ENCODE measurements around the gene MRPS18B. TPM values are rescaled to one million over a fixed set of nuclear protein-coding genes. Genes with fewer than 3 reads are reported as not detected.
"Not testable (repeated sequence)": the region's sequence is repeated elsewhere in the genome, so short reads cannot be mapped to it uniquely, and the experiment has no call there.

The MRPS18B gene
- total RNA-seq, 1 experiment from 2014 or later = 47.5 TPM

DNA sequence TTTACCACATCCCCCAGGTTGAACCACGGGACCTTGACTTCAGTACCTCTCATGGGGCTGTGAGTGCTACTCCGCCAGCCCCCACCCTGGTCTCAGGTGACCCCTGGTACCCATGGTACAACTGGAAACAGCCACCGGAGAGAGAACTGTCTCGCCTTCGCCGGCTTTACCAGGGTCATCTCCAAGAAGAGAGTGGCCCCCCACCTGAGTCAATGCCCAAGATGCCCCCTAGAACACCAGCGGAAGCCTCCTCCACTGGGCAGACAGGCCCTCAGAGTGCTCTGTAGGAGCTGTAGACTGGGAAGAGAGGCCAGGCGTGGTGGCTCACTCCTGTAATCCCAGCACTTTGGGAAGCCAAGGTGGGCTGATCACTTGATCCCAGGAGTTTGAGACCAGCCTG, 7.9 kb downstream of the MRPS18B start:
- DNase-seq (ENCODE audit: low spot score) = no peak
- in situ Hi-C loops (cut with HindIII; ENCODE audit: low sequenced_read_pairs) = no loop called here

DNA sequence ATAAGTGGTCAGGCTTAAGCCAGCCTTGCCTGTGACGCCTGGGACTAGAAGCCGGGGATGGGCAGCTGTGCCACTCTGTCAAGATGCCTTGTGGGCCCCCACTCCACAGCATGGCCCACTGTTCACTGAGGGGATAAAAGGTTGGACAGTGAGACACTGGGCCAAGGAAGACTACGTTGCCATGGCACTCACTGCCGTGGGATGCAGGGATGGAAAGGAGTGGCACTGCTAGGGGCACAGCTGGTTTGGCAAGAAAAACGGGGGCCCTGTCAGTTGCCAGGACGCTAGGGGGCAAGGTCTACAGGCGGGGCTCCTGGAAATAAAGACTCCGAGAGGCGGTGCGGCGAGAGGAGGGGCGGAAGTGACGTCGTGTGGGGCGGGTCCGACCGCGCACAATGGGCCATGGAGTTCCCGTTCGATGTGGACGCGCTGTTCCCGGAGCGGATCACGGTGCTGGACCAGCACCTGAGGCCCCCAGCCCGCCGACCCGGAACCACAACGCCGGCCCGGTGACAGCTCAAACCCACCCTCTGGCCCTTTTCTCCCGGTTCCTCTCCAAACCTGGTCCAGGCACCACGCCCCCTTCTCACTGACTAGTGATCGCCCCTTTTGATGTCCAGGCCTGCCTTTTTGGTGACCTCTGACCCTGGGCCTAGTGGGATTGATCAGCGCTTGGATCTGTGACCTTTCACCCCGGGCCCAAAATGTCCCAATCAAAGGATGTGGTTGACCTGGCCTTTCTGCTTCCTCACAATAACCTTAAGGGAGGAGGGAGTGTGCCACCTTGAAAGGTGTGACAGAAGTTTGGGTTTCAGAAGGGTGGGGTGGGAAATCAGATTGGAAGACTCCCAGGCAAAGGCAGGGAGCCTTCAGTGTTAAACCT, 9.1 kb downstream of the MRPS18B start, which contains the start of gene ATAT1:
Gene ATAT1, plus strand, starts transcription at position 391 of the 883 bp plus-strand sequence.
- peak; percentile 89 for DNase-seq (ENCODE audit: low spot score)
- in situ Hi-C loops (cut with HindIII; ENCODE audit: low sequenced_read_pairs) = no loop called here

- in situ Hi-C loops (cut with HindIII; ENCODE audit: low sequenced_read_pairs) = no loop called here
- DNase-seq (ENCODE audit: low spot score) = no peak
Measured at GRCh38 chr6:30635834-30636233, 18.2 kb downstream of the MRPS18B start.

- in situ Hi-C loops (cut with HindIII; ENCODE audit: low sequenced_read_pairs) = no loop called here
- no peak for DNase-seq (ENCODE audit: low spot score)
Measured at GRCh38 chr6:30640481-30640880, 22.8 kb downstream of the MRPS18B start.

DNA sequence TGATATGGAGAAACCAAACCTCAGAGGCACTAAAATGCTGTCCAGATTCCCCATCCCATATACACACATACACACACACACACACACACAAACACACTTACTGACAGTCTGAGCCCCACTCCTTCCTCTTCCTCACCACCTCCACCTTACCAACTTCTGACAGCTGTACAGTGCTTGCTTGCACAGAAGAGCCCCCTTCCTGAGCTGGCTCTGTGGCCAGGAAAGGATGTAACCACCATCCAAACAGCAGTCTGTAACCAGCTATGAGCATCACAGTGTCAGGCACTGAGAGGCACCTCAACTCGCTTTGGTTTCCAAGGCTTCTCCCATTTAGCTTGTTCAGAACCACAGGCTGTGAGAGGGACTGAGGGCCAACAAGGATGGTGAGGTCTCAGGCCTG, 23.4 kb downstream of the MRPS18B start:
- in situ Hi-C loops (cut with HindIII; ENCODE audit: low sequenced_read_pairs) = no loop called here
- DNase-seq (ENCODE audit: low spot score) = no peak

- no peak for DNase-seq (ENCODE audit: low spot score)
- in situ Hi-C loops (cut with HindIII; ENCODE audit: low sequenced_read_pairs) = no loop called here
Measured at GRCh38 chr6:30643656-30644055, 26.0 kb downstream of the MRPS18B start.

- in situ Hi-C loops (cut with HindIII; ENCODE audit: low sequenced_read_pairs) = no loop called here
- DNase-seq (ENCODE audit: low spot score) = no peak
Measured at GRCh38 chr6:30644769-30645168, 27.1 kb downstream of the MRPS18B start.

GRCh38 chr6:30645989-30646388, 28.3 kb downstream of the MRPS18B start:
- peak; percentile 10 for DNase-seq (ENCODE audit: low spot score)
- in situ Hi-C loops (cut with HindIII; ENCODE audit: low sequenced_read_pairs) = no loop called here

GRCh38 chr6:30646450-30647241, 29.0 kb downstream of the MRPS18B start, which contains the start of gene C6orf136:
TSS of gene C6orf136 (plus strand) at chr6:30647133. CDS start at chr6:30647232, 99 bp downstream.
- peak; percentile 94 for DNase-seq (ENCODE audit: low spot score)
- in situ Hi-C loops (cut with HindIII; ENCODE audit: low sequenced_read_pairs) = no loop called here

- DNase-seq (ENCODE audit: low spot score) = peak; percentile 65
- in situ Hi-C loops (cut with HindIII; ENCODE audit: low sequenced_read_pairs) = no loop called here
Measured at GRCh38 chr6:30647242-30648116, 29.8 kb downstream of the MRPS18B start.

GRCh38 chr6:30651143-30651542, 33.5 kb downstream of the MRPS18B start:
- in situ Hi-C loops (cut with HindIII; ENCODE audit: low sequenced_read_pairs) = no loop called here
- DNase-seq (ENCODE audit: low spot score) = no peak

DNA sequence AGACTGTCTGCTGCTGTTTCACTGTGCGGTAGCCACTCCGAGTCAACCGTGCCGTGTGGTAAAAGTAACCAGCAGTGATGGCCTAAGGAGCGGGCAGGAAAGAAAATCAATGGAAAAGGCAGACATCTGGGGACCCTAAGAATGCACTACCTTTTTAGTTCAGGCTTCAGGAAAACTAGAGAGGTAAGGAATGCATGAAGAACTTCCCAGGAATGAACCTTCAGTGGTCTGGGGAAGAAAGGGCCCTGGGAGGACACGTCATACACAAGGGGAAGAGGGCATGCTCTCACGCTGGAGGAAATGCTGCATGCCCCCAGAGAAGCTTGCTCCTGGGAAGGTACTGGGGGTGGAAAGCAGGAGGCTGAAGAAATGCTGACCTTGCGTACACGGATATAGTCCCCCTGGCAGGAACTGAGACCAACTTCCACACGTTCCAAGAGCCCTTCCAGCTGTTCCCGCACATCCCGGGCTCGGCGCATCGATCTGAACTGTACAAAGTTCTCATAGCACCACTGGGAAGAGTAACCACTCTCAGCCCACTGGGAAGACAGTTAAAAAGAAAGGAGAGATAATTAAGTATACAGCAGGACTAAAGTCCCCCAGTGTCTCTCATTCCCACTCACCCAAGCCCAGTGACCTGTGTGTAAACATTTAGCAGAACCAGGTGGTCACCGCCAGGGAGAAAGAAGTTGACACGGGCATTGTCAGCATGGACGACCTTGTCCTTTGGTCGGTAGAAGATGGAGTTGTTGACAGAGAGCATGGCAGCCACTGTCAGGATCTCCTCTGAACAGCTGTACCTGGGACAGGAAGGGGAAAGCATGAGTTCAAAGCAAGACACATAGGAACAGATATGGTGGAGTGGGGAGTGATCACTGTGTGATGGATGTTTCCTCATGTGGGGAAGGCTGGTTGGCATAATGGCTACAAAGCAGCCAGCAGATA, 37.4 kb downstream of the MRPS18B start:
- in situ Hi-C loops (cut with HindIII; ENCODE audit: low sequenced_read_pairs) = no loop called here
- DNase-seq (ENCODE audit: low spot score) = no peak

GRCh38 chr6:30655743-30656094, 38.1 kb downstream of the MRPS18B start:
- DNase-seq (ENCODE audit: low spot score) = no peak
- in situ Hi-C loops (cut with HindIII; ENCODE audit: low sequenced_read_pairs) = no loop called here

DNA sequence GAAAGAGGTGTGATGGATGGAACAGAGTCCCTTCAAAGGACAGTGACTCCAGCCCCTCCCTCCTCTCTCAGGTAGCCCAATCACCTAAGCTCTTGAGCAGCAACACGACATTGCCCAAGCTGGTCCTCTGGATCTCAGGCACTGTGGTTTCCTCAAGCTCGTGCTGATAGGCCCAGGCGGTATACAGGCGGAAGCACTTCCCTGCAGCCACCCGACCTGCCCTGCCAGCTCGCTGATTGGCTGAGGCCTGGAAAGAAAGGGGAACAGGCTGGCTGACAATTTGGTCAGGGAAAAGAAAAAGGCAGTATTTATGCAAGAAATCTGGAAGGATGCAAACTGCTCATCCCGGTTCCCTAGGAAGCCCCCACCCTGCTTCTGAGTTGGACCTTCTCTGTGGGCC, 38.9 kb downstream of the MRPS18B start:
- in situ Hi-C loops (cut with HindIII; ENCODE audit: low sequenced_read_pairs) = no loop called here
- no peak for DNase-seq (ENCODE audit: low spot score)

- in situ Hi-C loops (cut with HindIII; ENCODE audit: low sequenced_read_pairs) = no loop called here
- DNase-seq (ENCODE audit: low spot score) = no peak
Measured at GRCh38 chr6:30657454-30657853, 39.8 kb downstream of the MRPS18B start.

- not testable (repeated sequence) for DNase-seq (ENCODE audit: low spot score)
Measured at GRCh38 chr6:30657922-30658321, 40.3 kb downstream of the MRPS18B start.

DNA sequence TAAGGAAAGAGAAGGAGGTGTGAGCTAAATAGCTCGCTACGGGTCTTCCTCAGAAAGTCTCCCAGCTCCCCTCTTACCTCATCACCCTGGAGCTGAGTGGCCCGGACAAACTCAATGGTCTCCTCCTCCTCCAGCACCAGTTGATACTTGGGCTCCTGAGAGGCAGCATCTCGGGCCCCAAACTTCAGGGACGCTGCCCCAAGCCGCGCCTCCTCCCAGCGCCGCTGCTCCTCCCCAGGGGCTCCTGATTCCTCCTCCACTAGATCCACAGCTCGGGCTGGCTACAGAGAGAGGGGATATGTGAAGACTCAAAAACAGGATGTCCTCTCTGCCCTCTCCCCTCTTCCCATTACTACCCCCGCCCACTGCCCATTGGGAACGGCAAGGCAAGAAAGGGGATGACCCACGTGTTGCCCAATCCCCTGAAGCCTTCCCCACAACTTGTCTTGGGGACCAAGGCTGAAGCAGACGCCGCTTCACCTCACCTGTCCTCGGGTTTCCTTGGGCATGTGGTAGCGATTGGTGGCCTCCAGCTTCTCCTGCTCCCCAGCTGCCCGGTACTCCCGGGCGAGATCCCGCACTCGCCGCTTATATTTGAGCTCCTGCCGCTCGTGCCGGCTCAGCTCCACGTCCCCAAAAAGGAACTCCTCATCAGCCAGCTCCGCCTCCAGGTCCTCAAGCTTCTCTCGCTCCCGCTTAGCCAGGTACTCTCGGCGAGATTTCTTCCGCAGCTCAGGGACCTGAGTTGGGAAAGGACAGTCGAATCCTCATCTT, 47.5 kb downstream of the MRPS18B start:
- no peak for DNase-seq (ENCODE audit: low spot score)
- in situ Hi-C loops (cut with HindIII; ENCODE audit: low sequenced_read_pairs) = no loop called here

More at GRCh38 chr6:30657922-30658321, 40.3 kb downstream of the MRPS18B start:
- in situ Hi-C loops (cut with HindIII; ENCODE audit: low sequenced_read_pairs) = not testable (repeated sequence)

All from G401 (cell line).